ENCODE results near the gene CDHR2.

- TF ChIP-seq, protein P1, sequence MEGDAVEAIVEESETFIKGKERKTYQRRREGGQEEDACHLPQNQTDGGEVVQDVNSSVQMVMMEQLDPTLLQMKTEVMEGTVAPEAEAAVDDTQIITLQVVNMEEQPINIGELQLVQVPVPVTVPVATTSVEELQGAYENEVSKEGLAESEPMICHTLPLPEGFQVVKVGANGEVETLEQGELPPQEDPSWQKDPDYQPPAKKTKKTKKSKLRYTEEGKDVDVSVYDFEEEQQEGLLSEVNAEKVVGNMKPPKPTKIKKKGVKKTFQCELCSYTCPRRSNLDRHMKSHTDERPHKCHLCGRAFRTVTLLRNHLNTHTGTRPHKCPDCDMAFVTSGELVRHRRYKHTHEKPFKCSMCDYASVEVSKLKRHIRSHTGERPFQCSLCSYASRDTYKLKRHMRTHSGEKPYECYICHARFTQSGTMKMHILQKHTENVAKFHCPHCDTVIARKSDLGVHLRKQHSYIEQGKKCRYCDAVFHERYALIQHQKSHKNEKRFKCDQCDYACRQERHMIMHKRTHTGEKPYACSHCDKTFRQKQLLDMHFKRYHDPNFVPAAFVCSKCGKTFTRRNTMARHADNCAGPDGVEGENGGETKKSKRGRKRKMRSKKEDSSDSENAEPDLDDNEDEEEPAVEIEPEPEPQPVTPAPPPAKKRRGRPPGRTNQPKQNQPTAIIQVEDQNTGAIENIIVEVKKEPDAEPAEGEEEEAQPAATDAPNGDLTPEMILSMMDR (IDR thresholded peaks at IDR 0.05; ENCODE audit: insufficient read depth, low read length), result no peak
- no peak for TF ChIP-seq GABPA (IDR thresholded peaks at IDR 0.05; ENCODE audit: low read depth)
- TF ChIP-seq REST (IDR thresholded peaks at IDR 0.05; ENCODE audit: insufficient replicate concordance, low read depth), result no peak
- TF ChIP-seq POLR2AphosphoS5 (IDR thresholded peaks at IDR 0.05; ENCODE audit: low read depth), result no peak
These were observed 76.4 kb downstream of the CDHR2 start for GRCh38 chr5:176625512-176625911.
